ENCODE results near the gene ITM2C.

The ITM2C gene

DNA sequence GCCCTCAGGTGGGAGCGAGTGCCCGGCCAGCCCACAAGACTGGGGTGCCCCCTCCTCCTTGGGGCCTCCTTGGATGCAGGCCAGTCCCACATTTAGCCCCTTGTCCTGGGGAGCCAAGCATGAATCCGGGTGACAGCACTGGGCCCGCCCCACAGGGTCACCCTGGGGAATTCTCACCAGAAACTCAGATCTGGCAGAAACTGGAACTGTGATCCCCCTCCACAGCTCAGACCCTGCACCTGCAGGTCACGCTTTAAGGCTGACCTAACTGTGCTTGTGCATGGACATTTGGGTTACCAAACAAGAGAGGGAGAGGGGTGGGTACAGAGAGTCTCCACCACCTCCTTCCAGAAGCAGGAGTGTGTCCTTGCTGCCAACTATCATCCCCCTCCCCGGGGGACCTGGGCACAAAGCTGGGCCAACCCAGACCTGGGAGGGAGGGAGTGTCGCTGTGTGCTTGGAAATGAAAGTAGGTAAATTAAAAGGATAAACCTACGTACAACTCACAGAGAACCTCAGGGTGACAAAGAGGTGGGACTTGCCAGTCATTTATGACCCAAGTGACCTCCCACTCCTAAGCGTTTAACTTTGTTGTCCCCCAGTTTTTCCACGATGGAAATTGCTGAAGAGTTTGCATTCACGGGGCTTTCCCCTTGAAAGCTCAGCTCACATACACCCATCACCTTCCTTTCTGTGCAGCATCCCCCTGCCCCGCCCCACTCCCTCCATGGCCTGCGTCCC, 9.1 kb downstream of the ITM2C start:
- Mint-ChIP-seq H3K4me1 (ENCODE audit: low read depth) (peaks cover 4% of the 10 kb centered on the region), H3K9me3 (no peaks in the 10 kb centered on the region), H3K36me3 (ENCODE audit: low read depth) (no peaks in the 10 kb centered on the region), H3K27me3 (ENCODE audit: low read depth) (peaks cover 2% of the 10 kb centered on the region), H3K4me3 (no peak overlapping the region), H3K27ac (no peak overlapping the region)

DNA sequence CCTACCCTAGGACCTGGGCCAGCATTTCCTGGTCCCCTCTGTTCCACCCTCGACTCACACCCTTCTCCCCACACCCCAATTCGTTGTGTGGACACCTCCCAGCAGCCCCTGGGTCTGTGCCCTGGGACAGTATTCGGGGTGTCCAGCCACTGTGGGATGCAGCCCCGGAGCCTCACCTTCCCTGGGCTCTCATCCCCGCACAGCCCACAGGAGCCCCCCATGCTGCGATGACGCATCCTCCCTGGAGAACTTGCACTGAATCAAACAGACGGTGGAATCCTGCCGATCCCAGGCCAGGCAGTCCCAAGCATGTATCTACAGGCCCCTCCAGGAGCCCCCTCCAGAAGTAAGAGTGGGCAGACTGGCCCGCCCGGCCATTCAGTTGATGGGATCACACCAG, 9.7 kb downstream of the ITM2C start:
- Mint-ChIP-seq H3K36me3 (ENCODE audit: low read depth) (no peaks in the 10 kb centered on the region), H3K4me3 (no peak overlapping the region), H3K27ac (no peak overlapping the region), H3K27me3 (ENCODE audit: low read depth) (no peaks in the 10 kb centered on the region), H3K9me3 (no peaks in the 10 kb centered on the region), H3K4me1 (ENCODE audit: low read depth) (peaks cover 4% of the 10 kb centered on the region)

DNA sequence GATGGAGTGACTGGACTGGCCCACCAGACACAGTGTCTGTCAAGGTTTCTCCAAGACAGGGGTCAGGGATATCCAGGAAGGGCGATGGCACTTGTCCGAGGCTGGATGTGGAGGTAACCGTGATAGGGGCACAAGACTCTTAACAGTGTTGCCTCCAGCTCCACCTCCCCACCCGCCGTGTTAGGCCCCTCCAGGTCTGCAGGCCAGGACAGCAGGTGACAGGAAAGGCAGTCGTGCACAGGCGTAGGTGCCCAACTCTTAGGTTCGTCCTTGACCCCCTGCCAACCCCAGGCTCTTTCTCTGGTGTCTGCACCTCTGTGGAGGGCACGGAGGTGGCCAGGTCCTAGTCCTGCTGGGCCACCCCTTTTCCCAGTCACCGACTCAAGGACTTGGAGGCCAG, 10.1 kb downstream of the ITM2C start:
- no peak overlapping the region for H3K27ac Mint-ChIP-seq
- peaks cover 4% of the 10 kb centered on the region for H3K4me1 Mint-ChIP-seq (ENCODE audit: low read depth)
- H3K36me3 Mint-ChIP-seq (ENCODE audit: low read depth), result no peaks in the 10 kb centered on the region
- H3K4me3 Mint-ChIP-seq, result no peak overlapping the region
- no peaks in the 10 kb centered on the region for H3K9me3 Mint-ChIP-seq
- H3K27me3 Mint-ChIP-seq (ENCODE audit: low read depth), result no peaks in the 10 kb centered on the region

DNA sequence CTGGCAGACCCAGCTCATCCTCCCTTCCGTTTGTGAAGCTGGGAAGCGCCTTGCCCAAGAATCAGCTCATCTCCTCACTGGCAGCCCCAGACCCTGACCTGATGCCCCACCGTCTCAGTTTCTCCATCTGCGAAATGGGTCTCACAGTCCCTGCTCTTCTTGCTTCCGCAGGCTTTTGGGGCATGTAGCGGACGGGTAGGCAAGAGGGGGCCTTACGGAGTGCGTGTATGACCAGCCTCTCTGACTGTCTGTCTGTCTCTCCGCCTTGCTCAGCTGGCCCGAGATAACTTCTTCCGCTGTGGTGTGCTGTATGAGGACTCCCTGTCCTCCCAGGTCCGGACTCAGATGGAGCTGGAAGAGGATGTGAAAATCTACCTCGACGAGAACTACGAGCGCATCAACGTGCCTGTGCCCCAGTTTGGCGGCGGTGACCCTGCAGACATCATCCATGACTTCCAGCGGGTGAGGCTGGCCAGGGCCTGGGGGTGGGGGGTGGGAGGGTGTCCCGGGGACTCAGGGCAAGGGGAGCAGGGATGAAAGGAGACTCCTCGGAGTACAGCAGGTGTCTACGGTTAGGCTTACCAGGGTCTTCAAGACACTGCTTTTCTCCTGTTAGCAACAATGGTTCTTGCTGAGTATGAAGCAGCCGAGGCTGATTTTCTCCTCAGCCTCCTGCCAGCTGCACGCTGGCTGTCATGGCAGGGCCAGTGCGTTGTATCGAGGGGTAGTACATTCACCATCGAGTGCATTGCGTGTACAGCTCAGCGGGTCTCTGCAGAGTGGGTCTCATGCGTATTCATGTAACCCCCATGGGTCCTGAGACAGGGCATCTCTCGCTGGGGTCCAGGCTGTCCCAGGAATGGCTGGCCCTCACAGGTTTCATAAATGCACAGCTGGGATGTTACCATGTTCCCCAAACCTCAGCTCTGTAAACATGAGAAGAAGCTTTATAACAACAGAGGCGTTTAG, 10.9 kb downstream of the ITM2C start:
- Mint-ChIP-seq H3K4me3 (no peak overlapping the region), H3K27me3 (ENCODE audit: low read depth) (no peaks in the 10 kb centered on the region), H3K36me3 (ENCODE audit: low read depth) (no peaks in the 10 kb centered on the region), H3K27ac (no peak overlapping the region), H3K9me3 (no peaks in the 10 kb centered on the region), H3K4me1 (ENCODE audit: low read depth) (peaks cover 4% of the 10 kb centered on the region)

DNA sequence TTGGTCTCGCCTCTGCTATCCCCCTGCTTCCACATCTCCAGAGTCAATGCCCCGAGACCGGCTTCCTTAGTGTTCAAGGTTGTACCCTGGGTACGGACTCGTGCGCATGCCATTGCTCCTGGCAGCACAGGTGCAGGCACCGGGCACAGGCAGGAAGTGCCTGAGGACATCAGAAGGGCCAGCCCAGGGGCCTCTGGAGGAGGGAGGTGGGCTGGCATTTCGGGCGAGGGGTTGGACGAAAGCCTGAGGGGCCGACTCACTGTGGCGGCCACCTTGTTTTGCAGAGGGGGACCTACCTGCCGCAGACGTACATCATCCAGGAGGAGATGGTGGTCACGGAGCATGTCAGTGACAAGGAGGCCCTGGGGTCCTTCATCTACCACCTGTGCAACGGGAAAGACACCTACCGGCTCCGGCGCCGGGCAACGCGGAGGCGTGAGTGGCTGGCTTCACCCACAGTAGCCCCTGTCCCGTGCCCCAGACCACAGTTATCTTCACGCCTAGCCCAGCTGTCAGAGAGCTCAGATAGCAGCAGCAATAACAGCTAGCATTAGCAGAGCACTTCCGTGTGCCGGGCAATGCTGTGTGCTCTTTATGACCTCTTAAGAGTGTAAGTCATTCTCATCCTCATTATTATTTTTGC, 12.5 kb downstream of the ITM2C start:
- no peak overlapping the region for H3K4me3 Mint-ChIP-seq
- peaks cover 4% of the 10 kb centered on the region for H3K4me1 Mint-ChIP-seq (ENCODE audit: low read depth)
- no peaks in the 10 kb centered on the region for H3K36me3 Mint-ChIP-seq (ENCODE audit: low read depth)
- peaks cover 5% of the 10 kb centered on the region for H3K27me3 Mint-ChIP-seq (ENCODE audit: low read depth)
- no peaks in the 10 kb centered on the region for H3K9me3 Mint-ChIP-seq
- no peak overlapping the region for H3K27ac Mint-ChIP-seq

DNA sequence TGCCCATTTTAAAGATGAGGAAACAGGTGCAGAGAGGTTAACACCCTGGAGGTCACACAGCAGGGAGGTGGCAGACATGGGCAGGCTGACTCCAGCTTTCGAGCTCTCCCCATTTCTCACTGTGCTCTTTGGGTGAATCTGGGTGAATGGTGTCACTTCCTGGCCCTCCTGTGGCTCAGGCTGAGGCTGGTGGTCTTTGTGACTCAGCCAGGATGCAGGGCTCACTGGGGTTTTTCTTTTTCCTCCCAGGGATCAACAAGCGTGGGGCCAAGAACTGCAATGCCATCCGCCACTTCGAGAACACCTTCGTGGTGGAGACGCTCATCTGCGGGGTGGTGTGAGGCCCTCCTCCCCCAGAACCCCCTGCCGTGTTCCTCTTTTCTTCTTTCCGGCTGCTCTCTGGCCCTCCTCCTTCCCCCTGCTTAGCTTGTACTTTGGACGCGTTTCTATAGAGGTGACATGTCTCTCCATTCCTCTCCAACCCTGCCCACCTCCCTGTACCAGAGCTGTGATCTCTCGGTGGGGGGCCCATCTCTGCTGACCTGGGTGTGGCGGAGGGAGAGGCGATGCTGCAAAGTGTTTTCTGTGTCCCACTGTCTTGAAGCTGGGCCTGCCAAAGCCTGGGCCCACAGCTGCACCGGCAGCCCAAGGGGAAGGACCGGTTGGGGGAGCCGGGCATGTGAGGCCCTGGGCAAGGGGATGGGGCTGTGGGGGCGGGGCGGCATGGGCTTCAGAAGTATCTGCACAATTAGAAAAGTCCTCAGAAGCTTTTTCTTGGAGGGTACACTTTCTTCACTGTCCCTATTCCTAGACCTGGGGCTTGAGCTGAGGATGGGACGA, 13.2 kb downstream of the ITM2C start:
- Mint-ChIP-seq H3K9me3 (no peaks in the 10 kb centered on the region), H3K27me3 (ENCODE audit: low read depth) (peaks cover 8% of the 10 kb centered on the region), H3K36me3 (ENCODE audit: low read depth) (no peaks in the 10 kb centered on the region), H3K4me1 (ENCODE audit: low read depth) (peaks cover 1% of the 10 kb centered on the region), H3K27ac (no peak overlapping the region), H3K4me3 (no peak overlapping the region)

DNA sequence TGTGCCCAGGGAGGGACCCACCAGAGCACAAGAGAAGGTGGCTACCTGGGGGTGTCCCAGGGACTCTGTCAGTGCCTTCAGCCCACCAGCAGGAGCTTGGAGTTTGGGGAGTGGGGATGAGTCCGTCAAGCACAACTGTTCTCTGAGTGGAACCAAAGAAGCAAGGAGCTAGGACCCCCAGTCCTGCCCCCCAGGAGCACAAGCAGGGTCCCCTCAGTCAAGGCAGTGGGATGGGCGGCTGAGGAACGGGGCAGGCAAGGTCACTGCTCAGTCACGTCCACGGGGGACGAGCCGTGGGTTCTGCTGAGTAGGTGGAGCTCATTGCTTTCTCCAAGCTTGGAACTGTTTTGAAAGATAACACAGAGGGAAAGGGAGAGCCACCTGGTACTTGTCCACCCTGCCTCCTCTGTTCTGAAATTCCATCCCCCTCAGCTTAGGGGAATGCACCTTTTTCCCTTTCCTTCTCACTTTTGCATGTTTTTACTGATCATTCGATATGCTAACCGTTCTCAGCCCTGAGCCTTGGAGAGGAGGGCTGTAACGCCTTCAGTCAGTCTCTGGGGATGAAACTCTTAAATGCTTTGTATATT, 14.0 kb downstream of the ITM2C start:
- no peaks in the 10 kb centered on the region for H3K36me3 Mint-ChIP-seq (ENCODE audit: low read depth)
- no peaks in the 10 kb centered on the region for H3K4me1 Mint-ChIP-seq (ENCODE audit: low read depth)
- no peak overlapping the region for H3K27ac Mint-ChIP-seq
- peaks cover 8% of the 10 kb centered on the region for H3K27me3 Mint-ChIP-seq (ENCODE audit: low read depth)
- H3K4me3 Mint-ChIP-seq, result no peak overlapping the region
- no peaks in the 10 kb centered on the region for H3K9me3 Mint-ChIP-seq

DNA sequence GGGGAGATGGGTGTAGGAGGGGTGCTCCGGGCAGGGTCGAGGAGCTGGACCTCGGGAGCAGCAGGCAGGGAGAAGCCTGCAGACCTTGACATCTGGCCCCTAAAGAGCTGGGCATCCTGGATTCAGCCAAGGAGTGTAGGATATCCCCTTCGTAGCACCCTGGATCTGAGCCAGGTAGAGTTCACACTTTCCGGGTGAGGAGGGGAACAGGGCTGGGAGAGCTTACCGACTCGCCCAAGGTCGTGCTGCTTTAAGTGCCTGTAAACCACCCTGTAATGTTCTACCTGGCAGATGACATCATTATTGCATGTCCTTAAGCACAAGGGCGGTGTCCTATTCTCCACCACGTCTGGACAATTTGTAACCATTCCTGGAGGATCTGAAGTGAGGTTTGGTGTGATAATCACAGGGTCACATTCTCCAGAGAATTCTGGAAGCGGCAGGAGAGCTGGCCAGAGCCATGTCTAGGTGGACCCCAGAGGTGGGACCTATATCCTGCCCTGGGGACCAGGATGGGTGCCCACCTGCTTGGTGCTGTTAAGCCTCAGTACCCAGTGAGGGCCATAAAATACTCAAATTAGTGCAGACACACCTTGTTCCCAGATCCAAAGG, 14.6 kb downstream of the ITM2C start:
- Mint-ChIP-seq H3K4me1 (ENCODE audit: low read depth) (no peaks in the 10 kb centered on the region), H3K4me3 (no peak overlapping the region), H3K27ac (no peak overlapping the region), H3K9me3 (no peaks in the 10 kb centered on the region), H3K27me3 (ENCODE audit: low read depth) (peaks cover 13% of the 10 kb centered on the region), H3K36me3 (ENCODE audit: low read depth) (no peaks in the 10 kb centered on the region)

DNA sequence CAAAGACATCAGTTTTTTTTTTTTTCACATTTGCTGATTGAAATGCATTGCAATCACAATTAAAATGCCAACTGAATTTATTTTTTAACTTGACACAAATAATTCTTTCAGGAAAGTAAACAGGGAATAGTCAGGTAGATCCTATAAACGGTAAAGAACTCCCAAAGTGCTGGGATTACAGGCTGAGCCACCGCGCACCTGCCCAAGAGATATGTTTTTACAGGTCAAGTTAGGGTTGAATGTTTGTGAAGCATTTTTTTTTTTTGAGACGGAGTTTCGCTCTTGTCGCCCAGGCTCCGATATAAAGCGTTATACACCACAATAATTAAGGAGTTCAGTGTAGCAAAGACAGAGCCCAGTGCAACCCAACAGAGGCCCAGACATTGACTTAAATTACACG, 15.1 kb downstream of the ITM2C start:
- Mint-ChIP-seq H3K4me1 (ENCODE audit: low read depth) (no peaks in the 10 kb centered on the region), H3K27me3 (ENCODE audit: low read depth) (peaks cover 13% of the 10 kb centered on the region), H3K27ac (no peak overlapping the region), H3K36me3 (ENCODE audit: low read depth) (no peaks in the 10 kb centered on the region), H3K9me3 (no peaks in the 10 kb centered on the region), H3K4me3 (no peak overlapping the region)

DNA sequence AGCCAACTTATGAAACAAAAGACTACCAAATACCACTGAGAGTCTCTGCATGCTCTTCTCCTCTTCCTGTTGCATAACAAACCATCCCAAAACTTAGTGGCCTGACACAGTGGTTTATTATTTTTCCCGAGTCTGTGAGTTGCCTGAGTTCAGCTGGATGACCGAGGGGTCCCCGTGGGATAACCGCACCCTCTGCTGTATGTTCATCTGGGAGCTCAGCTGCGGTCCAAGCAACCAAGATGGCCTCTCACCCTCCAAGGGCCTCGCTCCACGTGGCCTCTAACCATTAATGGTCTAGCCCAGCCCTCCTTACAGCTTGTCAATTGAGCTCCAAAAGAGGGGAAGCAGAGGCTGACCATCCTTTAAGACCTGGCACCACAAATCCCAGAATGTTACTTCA, 17.1 kb downstream of the ITM2C start:
- no peaks in the 10 kb centered on the region for H3K36me3 Mint-ChIP-seq (ENCODE audit: low read depth)
- no peaks in the 10 kb centered on the region for H3K4me1 Mint-ChIP-seq (ENCODE audit: low read depth)
- H3K9me3 Mint-ChIP-seq, result no peaks in the 10 kb centered on the region
- H3K4me3 Mint-ChIP-seq, result no peak overlapping the region
- peaks cover 13% of the 10 kb centered on the region for H3K27me3 Mint-ChIP-seq (ENCODE audit: low read depth)
- H3K27ac Mint-ChIP-seq, result no peak overlapping the region

DNA sequence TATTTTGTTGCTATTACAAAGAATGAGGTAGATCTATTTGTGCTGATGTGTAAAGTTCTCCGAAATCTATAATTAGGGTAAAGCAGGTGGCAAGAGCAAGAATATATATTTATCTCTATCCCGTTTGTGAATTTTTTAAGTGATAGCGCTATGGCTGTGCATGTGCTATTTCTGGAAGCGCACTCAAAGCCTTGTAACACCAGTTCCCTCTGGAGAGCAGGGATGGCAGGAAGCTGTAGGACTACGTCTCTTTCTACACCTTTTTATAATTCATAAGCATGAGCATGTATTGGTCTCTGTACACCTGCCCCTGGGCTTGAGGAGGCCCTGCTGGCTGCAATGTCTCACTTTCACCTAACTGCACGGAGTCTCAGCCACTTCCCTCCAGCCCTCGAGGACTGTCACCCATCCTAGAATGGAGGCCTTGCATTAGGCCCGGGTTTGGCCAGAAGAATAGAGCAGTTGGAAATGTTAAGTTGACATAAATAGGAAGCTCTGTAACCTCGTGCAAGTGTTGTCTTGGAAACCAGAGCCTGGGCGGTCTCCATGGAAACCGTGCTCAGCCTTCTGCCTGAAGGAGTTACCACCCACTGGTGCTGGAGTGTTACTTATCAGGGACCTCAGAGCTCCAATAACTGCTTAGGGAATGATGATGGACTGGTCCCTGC, 20.9 kb downstream of the ITM2C start:
- no peak overlapping the region for H3K4me3 Mint-ChIP-seq
- H3K36me3 Mint-ChIP-seq (ENCODE audit: low read depth), result no peaks in the 10 kb centered on the region
- no peaks in the 10 kb centered on the region for H3K9me3 Mint-ChIP-seq
- peaks cover 21% of the 10 kb centered on the region for H3K27me3 Mint-ChIP-seq (ENCODE audit: low read depth)
- H3K27ac Mint-ChIP-seq, result no peak overlapping the region
- H3K4me1 Mint-ChIP-seq (ENCODE audit: low read depth), result no peaks in the 10 kb centered on the region

DNA sequence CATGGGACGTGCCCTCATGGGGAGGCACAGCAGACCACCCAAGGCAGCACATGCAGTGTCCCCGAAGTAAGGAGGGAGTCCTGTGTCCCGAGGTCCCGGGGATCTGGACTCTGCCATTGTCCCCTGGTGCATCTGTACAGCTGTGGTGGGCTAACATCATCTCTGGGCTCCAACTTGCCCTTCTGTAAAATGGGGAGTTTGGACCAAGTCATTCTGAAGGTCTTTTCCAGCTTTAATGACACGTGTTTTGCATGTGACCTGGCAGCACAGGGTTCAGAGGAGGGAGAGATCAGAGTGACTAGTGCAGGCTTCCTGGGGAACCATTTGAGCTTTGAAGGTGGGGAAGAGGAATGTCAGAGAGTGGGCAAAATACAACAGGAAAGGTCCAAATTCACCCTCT, 21.5 kb downstream of the ITM2C start:
- H3K27ac Mint-ChIP-seq, result no peak overlapping the region
- H3K4me3 Mint-ChIP-seq, result no peak overlapping the region
- H3K27me3 Mint-ChIP-seq (ENCODE audit: low read depth), result peaks cover 25% of the 10 kb centered on the region
- no peaks in the 10 kb centered on the region for H3K36me3 Mint-ChIP-seq (ENCODE audit: low read depth)
- H3K9me3 Mint-ChIP-seq, result no peaks in the 10 kb centered on the region
- no peaks in the 10 kb centered on the region for H3K4me1 Mint-ChIP-seq (ENCODE audit: low read depth)

DNA sequence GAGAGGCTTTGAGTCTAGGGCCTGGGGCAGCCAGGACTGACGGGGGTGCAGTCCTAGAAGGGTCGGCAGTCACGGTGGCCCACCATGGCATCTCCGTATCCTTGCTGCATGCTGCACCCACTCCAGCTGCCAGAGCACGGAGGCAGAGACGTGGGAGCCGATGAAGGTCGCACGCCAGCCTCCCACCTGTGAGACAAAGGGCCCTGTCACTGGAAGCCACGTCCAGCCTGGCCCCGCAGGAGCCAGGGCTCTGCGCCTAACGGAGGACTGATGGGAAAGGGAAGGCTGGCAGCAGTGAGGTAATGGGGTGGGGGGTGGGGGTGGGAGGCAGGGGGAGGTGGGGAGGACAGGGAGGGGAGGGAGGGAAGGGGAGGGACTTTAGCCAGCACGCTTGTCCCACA, 21.9 kb downstream of the ITM2C start:
- Mint-ChIP-seq H3K27ac (no peak overlapping the region), H3K27me3 (ENCODE audit: low read depth) (peaks cover 29% of the 10 kb centered on the region), H3K4me3 (no peak overlapping the region), H3K4me1 (ENCODE audit: low read depth) (no peaks in the 10 kb centered on the region), H3K9me3 (no peaks in the 10 kb centered on the region), H3K36me3 (ENCODE audit: low read depth) (no peaks in the 10 kb centered on the region)

Measured in T-helper 1 cell treated with Interleukin-12 subunit alpha and Interleukin-12 subunit beta and Interleukin-4 antibody, amounts not matched to agents 30 μg/mL and 1 μg/mL, for 36 hours (primary cell).